HG02884 (cell line): ENCODE measurements around the gene LRRC14B.
"Not testable (repeated sequence)": the region's sequence is repeated elsewhere in the genome, so short reads cannot be mapped to it uniquely, and the experiment has no call there.

Experiments
- ATAC-seq: cut with Tn5 transposase; IDR thresholded peaks from one replicate; pipeline ENCODE4 v1.9.1; 2021; ENCODE audit warnings: mild to moderate bottlenecking, moderate library complexity; ENCODE audit not compliant: unreplicated experiment

Gene LRRC14B

DNA sequence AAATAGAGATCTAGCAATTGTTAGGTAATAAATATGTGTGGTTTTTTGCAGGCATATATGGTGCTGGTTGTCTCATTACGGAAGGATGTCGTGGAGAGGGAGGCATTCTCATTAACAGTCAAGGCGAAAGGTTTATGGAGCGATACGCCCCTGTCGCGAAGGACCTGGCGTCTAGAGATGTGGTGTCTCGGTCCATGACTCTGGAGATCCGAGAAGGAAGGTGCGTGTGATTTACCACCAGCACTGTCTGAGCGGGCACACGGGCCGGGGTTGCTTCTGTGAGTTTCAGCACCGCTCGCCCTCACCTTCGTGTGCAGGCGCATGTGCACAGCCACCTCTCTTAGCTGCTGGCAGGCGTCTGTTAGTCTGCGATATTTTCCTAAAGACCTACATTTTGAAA, 42.1 kb downstream of the LRRC14B start:
- ATAC-seq: not testable (repeated sequence)

GRCh38 chr5:234450-234849, 43.2 kb downstream of the LRRC14B start:
- ATAC-seq: no peak

DNA sequence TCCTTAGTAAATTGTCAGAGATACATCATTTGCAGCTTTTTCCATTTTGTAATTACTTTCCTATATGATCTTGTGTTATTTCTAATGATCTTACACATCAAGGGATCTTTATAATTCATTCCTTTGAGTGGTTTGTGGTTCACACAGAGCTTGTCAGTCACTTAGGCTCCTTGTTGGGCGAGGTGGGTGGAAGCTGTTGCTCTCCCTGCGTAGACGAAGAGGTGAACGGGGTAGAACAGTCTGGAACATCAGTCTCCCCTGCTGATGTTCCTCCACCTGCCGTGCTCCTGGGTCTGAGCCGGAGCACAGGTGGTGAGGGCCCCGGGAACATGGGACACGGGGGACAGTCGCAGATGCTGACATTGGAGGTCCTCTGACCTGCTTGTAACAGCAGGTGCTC, 44.2 kb downstream of the LRRC14B start:
- not testable (repeated sequence) for ATAC-seq

DNA sequence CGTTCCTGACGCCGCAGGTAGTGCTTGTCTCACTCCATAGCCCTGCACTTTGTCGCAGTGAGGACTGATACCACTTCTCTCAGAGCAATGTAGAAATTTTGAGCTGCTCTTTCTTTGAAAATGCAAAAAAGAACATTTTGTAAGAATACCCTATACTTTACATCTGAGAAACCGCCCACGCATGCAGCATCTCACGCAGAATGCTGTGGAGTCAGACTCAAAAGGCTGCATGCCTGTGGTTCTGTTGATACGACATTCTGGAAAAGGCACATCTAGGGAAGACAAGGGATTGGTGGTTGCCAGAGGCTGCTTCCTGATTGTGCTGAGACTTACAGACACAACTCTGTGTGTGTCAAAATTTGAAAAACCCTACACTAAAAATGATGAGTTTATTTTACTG, 46.6 kb downstream of the LRRC14B start:
- ATAC-seq: not testable (repeated sequence)

DNA sequence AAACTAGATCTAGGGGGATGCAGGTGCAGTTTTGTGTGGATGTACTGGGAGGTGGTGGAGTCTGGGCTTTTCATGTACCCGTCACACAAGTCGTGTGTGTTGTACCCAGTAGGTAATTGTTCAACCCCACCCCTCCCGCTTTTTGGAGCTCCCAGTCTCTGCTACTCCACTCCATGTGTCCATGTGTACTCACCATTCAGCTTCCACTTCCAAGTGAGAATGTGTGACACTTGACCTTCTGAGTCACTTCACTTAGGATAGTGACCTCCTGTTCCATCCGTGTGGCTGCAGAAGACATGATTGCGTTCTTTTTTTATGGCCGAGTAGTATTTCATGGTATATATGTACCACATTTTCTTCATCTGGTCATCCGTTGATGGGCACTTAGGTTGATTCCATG, 49.3 kb downstream of the LRRC14B start:
- ATAC-seq: not testable (repeated sequence)

- ATAC-seq: not testable (repeated sequence)
These were observed 49.9 kb downstream of the LRRC14B start for GRCh38 chr5:241045-241669.

DNA sequence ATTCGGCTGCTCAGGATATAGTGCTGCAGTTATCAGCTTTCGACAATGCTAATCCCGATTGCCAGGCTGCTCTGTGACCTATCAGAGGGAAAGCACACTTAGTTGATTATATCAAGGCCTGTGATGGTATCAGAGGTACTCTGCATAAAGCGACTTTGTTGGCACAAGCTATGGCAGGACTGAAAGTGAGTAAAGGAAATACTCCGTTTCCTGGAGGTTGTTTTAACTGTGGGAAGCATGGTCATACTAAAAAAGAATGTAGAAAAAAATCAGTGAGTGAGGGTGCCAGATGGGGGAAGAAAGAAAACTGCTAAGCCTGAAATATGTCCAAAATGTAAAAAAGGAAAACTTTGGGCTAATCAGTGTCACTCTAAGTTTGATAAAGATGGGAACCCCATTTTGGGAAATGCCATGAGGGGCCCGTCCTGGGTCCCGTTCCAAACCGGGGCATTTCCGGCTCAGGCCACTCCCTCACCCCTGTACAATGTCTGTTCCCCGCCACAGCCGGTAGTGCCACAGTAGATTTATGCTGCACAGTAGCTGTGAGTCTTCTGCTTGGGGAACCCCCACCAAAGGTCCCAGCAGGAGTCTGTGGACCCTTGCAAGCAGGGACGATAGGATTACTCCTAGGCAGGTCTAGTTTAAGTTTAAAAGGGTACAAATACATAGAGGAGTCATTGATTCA, 52.5 kb downstream of the LRRC14B start:
- not testable (repeated sequence) for ATAC-seq

GRCh38 chr5:245717-246116, 54.4 kb downstream of the LRRC14B start:
- ATAC-seq: not testable (repeated sequence)
